Progenitor cell of endocrine pancreas (in vitro differentiated cells): ENCODE data around the gene MAST4. TPM values are rescaled to one million over a fixed set of nuclear protein-coding genes. Genes with fewer than 3 reads are reported as not detected.

ENCODE experiments used
- DNase-seq: peaks from one replicate; pipeline ENCODE4 v3.0.0; 2021; ENCODE audit warnings: low spot score; ENCODE audit not compliant: unreplicated experiment
- H3K27ac Mint-ChIP-seq: 2 replicates; pipeline ENCODE4 v1.8.0; 2021; ENCODE audit warnings: mild to moderate bottlenecking, moderate library complexity, mixed read lengths
- H3K27me3 Mint-ChIP-seq: 2 replicates; pipeline ENCODE4 v1.8.0; 2021; ENCODE audit warnings: mixed read lengths
- H3K36me3 Mint-ChIP-seq: 2 replicates; pipeline ENCODE4 v1.8.0; 2022; ENCODE audit warnings: mixed read lengths; ENCODE audit not compliant: insufficient read depth
- H3K4me1 Mint-ChIP-seq: 2 replicates; pipeline ENCODE4 v1.8.0; 2021; ENCODE audit warnings: low read depth, mixed read lengths
- H3K4me3 Mint-ChIP-seq: 2 replicates; pipeline ENCODE4 v1.8.0; 2021; ENCODE audit warnings: low read depth, mild to moderate bottlenecking, moderate library complexity, mixed read lengths
- H3K9me3 Mint-ChIP-seq: 2 replicates; pipeline ENCODE4 v1.8.0; 2021; ENCODE audit warnings: low read depth, mixed read lengths
- CTCF ChIP-seq: fragments of 200-600 bp; sonication (generic); IDR thresholded peaks from one replicate; pipeline ENCODE4 v1.5.0; 2021; ENCODE audit warnings: antibody characterized with exemption, mild to moderate bottlenecking; ENCODE audit not compliant: unreplicated experiment
- total RNA-seq: library from RNA; stranded (reverse); gene quantifications from 2 replicates; pipeline ENCODE4 v1.2.1, GENCODE V29; 2021

Gene MAST4
- total RNA-seq, 1 donor from 2014 or later = 45.3 TPM

- Mint-ChIP-seq H3K9me3 (no peaks in the 10 kb centered on the region), H3K4me3 (no peak overlapping the region), H3K36me3 (no peaks in the 10 kb centered on the region), H3K27me3 (no peaks in the 10 kb centered on the region), H3K27ac (no peak overlapping the region), H3K4me1 (peaks cover under 1% of the 10 kb centered on the region)
- no peak for TF ChIP-seq CTCF
- no peak for DNase-seq
These were observed 271.6 kb downstream of the MAST4 start for GRCh38 chr5:66867618-66868322.

- TF ChIP-seq CTCF = no peak
- Mint-ChIP-seq H3K4me3 (no peak overlapping the region), H3K36me3 (no peaks in the 10 kb centered on the region), H3K9me3 (no peaks in the 10 kb centered on the region), H3K27me3 (no peaks in the 10 kb centered on the region), H3K4me1 (peaks cover 15% of the 10 kb centered on the region), H3K27ac (peak overlapping the region; percentile 73)
- no peak for DNase-seq
These were observed 273.2 kb downstream of the MAST4 start for GRCh38 chr5:66869347-66869746.

- H3K27ac Mint-ChIP-seq = no peak overlapping the region
- no peaks in the 10 kb centered on the region for H3K36me3 Mint-ChIP-seq
- no peak for DNase-seq
- no peaks in the 10 kb centered on the region for H3K27me3 Mint-ChIP-seq
- no peaks in the 10 kb centered on the region for H3K9me3 Mint-ChIP-seq
- no peak overlapping the region for H3K4me3 Mint-ChIP-seq
- TF ChIP-seq CTCF = no peak
- peaks cover 21% of the 10 kb centered on the region for H3K4me1 Mint-ChIP-seq
These were observed 274.5 kb downstream of the MAST4 start for GRCh38 chr5:66870708-66871107.

- no peaks in the 10 kb centered on the region for H3K9me3 Mint-ChIP-seq
- no peak for DNase-seq
- no peak overlapping the region for H3K27ac Mint-ChIP-seq
- H3K36me3 Mint-ChIP-seq = no peaks in the 10 kb centered on the region
- peaks cover 23% of the 10 kb centered on the region for H3K4me1 Mint-ChIP-seq
- no peak overlapping the region for H3K4me3 Mint-ChIP-seq
- H3K27me3 Mint-ChIP-seq = no peaks in the 10 kb centered on the region
- no peak for TF ChIP-seq CTCF
These were observed 275.5 kb downstream of the MAST4 start for GRCh38 chr5:66871651-66872050.

- peaks cover 23% of the 10 kb centered on the region for H3K4me1 Mint-ChIP-seq
- no peaks in the 10 kb centered on the region for H3K27me3 Mint-ChIP-seq
- no peaks in the 10 kb centered on the region for H3K9me3 Mint-ChIP-seq
- no peak for TF ChIP-seq CTCF
- H3K36me3 Mint-ChIP-seq = peaks cover 2% of the 10 kb centered on the region
- peak overlapping the region; percentile 68 for H3K27ac Mint-ChIP-seq
- DNase-seq = no peak
- H3K4me3 Mint-ChIP-seq = no peak overlapping the region
These were observed 276.6 kb downstream of the MAST4 start for GRCh38 chr5:66872736-66873331.
